Transverse colon (tissue), 4 donors: ENCODE measurements around the gene MON1A.

Source experiments
- EP300 ChIP-seq: sonication (generic); formaldehyde crosslinking; IDR thresholded peaks from one replicate; pipeline ENCODE4 v1.6.1; 2017; ENCODE audit warnings: antibody characterized with exemption, low read depth
- POLR2A ChIP-seq: fragments of 450-650 bp; IDR thresholded peaks from one replicate; pipeline ENCODE4 v1.6.1; 2016; ENCODE audit warnings: antibody characterized with exemption, mild to moderate bottlenecking, moderate library complexity
- POLR2AphosphoS5 ChIP-seq, 3 donors: sonication (generic); formaldehyde crosslinking; IDR thresholded peaks; one replicate each; pipeline ENCODE4 v1.6.1; 2016; ENCODE audit warnings: antibody characterized with exemption in 3 of 3
- TF ChIP-seq, protein P1 (sequence below), 5 experiments: fragments of 200-600 bp in 3 of 5; fragments of 450-650 bp in 2 of 5; sonication (generic) in 3 of 5; IDR thresholded peaks; 1 replicate in 2 of 5; 2 replicates in 3 of 5; pipeline ENCODE4 v1.5.1; 2016 to 2017; ENCODE audit warnings: antibody characterized with exemption in 5 of 5, inconsistent platforms in 3 of 5, mild to moderate bottlenecking in 2 of 5, moderate library complexity in 1 of 5

DNA sequence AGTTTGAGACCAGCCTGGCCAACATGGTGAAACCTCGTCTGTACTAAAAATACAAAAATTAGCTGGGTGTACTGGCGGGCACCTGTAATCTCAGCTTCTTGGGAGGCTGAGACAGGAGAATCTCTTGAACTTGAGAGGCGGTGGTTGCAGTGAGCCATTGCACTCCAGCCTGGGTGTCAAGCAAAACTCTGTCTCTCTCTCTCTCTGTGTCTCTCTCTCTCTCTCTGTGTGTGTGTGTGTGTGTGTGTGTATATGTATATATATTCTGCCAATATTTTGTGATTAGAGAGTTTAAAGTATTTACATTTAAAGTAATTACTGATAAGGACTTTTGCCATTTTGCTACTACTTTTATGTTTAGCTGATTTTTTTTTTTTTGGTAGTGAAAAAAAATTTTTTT is 26.0 kb upstream of the MON1A start:
- TF ChIP-seq, protein P1, sequence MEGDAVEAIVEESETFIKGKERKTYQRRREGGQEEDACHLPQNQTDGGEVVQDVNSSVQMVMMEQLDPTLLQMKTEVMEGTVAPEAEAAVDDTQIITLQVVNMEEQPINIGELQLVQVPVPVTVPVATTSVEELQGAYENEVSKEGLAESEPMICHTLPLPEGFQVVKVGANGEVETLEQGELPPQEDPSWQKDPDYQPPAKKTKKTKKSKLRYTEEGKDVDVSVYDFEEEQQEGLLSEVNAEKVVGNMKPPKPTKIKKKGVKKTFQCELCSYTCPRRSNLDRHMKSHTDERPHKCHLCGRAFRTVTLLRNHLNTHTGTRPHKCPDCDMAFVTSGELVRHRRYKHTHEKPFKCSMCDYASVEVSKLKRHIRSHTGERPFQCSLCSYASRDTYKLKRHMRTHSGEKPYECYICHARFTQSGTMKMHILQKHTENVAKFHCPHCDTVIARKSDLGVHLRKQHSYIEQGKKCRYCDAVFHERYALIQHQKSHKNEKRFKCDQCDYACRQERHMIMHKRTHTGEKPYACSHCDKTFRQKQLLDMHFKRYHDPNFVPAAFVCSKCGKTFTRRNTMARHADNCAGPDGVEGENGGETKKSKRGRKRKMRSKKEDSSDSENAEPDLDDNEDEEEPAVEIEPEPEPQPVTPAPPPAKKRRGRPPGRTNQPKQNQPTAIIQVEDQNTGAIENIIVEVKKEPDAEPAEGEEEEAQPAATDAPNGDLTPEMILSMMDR (IDR thresholded peaks at IDR 0.05) = no peak
- no peak for TF ChIP-seq POLR2AphosphoS5 (IDR thresholded peaks at IDR 0.05)
- TF ChIP-seq POLR2A = no peak
- no peak for TF ChIP-seq EP300
